ENCODE results near the gene OVCH1. TPM values are rescaled to one million over a fixed set of nuclear protein-coding genes. Genes with fewer than 3 reads are reported as not detected.

Gene OVCH1
- total and polyA plus RNA-seq, 10 of the 15 experiments (the other 5 are each of a cell fraction or from before 2014, with no cell fraction given) = 0.15 TPM; not detected in 9

DNA sequence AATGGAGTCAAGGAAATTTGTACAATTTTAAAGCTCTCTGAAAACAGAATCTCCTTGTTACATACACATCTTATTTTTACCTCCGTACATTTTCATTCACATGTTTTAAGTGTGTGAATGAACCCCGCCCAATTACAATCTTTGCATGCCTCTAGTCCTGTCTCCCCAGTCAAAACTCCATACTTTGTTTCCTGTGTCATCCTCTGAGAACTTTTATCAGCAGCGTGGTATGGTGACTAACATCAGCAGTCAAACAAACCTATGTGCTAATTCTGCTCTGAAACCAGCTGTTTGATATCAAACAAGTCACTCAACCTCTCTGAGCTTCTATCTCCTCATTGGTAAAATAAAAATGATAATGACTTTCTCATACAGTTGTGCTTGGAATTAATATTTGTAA lies 100.7 kb downstream of the OVCH1 start:
- Histone ChIP-seq H3K36me3 (ENCODE audit: control insufficient read depth in 2 of 2, insufficient read depth in 2 of 2, low read length in 1 of 2) (no peaks in the 10 kb centered on the region), H3K4me2 (ENCODE audit: control insufficient read depth, insufficient read depth) (no peak overlapping the region), H3K4me3 (no peak overlapping the region), H3K9me3 (replicated peaks; ENCODE audit: control insufficient read depth, insufficient read depth, low read length) (no peaks in the 10 kb centered on the region), H3K79me2 (ENCODE audit: control insufficient read depth, insufficient read depth, low read length) (no peaks in the 10 kb centered on the region), H3K4me1 (ENCODE audit: control insufficient read depth, insufficient read depth, low read length) (no peaks in the 10 kb centered on the region), H4K20me1 (ENCODE audit: control insufficient read depth, insufficient read depth) (no peaks in the 10 kb centered on the region), H3K9ac (ENCODE audit: control insufficient read depth, insufficient read depth, low read length) (no peak overlapping the region), H3K27ac (ENCODE audit: control insufficient read depth, insufficient read depth) (no peak overlapping the region), H3K27me3 (replicated peaks in 1 of 2; ENCODE audit: control insufficient read depth in 2 of 2, insufficient read depth in 2 of 2, low read length in 1 of 2) (no peaks in the 10 kb centered on the region), H2AFZ (ENCODE audit: control insufficient read depth, low read depth, low read length) (no peak overlapping the region)
- FAIRE-seq (no peak), DNase-seq (ENCODE audit: low read depth, low spot score) (no peak), ATAC-seq (no peak)
- TF ChIP-seq NR2C1 (IDR thresholded peaks at IDR 0.05) = no peak
- TF ChIP-seq KLF5 (IDR thresholded peaks at IDR 0.05; ENCODE audit: partially characterized antibody) = no peak
- TF ChIP-seq, protein P1, sequence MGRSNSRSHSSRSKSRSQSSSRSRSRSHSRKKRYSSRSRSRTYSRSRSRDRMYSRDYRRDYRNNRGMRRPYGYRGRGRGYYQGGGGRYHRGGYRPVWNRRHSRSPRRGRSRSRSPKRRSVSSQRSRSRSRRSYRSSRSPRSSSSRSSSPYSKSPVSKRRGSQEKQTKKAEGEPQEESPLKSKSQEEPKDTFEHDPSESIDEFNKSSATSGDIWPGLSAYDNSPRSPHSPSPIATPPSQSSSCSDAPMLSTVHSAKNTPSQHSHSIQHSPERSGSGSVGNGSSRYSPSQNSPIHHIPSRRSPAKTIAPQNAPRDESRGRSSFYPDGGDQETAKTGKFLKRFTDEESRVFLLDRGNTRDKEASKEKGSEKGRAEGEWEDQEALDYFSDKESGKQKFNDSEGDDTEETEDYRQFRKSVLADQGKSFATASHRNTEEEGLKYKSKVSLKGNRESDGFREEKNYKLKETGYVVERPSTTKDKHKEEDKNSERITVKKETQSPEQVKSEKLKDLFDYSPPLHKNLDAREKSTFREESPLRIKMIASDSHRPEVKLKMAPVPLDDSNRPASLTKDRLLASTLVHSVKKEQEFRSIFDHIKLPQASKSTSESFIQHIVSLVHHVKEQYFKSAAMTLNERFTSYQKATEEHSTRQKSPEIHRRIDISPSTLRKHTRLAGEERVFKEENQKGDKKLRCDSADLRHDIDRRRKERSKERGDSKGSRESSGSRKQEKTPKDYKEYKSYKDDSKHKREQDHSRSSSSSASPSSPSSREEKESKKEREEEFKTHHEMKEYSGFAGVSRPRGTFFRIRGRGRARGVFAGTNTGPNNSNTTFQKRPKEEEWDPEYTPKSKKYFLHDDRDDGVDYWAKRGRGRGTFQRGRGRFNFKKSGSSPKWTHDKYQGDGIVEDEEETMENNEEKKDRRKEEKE (IDR thresholded peaks at IDR 0.05) = no peak
- no peak for TF ChIP-seq EED (IDR thresholded peaks at IDR 0.05; ENCODE audit: low read depth)
- TF ChIP-seq EGR1 (IDR thresholded peaks at IDR 0.05; ENCODE audit: borderline replicate concordance in 1 of 2, low read depth in 2 of 2, low read length in 2 of 2) = no peak
- no peak for TF ChIP-seq CREM (IDR thresholded peaks at IDR 0.05; ENCODE audit: low read depth)
- no peak for TF ChIP-seq CBX5 (IDR thresholded peaks at IDR 0.05; ENCODE audit: low read depth)
- TF ChIP-seq EP300 (IDR thresholded peaks at IDR 0.05; ENCODE audit: borderline replicate concordance in 1 of 2, control insufficient read depth in 1 of 2, low read depth in 2 of 2, low read length in 2 of 2) = no peak
- no peak for TF ChIP-seq MTA3 (IDR thresholded peaks at IDR 0.05; ENCODE audit: borderline replicate concordance, low read length)
- TF ChIP-seq KAT2A (conservative IDR thresholded peaks at IDR 0.05; ENCODE audit: control insufficient read depth, low read depth, low read length) = no peak
- TF ChIP-seq CREB1 (IDR thresholded peaks at IDR 0.05; ENCODE audit: low read depth) = no peak
- TF ChIP-seq DPF2 (IDR thresholded peaks at IDR 0.05) = no peak
- TF ChIP-seq, protein P2, sequence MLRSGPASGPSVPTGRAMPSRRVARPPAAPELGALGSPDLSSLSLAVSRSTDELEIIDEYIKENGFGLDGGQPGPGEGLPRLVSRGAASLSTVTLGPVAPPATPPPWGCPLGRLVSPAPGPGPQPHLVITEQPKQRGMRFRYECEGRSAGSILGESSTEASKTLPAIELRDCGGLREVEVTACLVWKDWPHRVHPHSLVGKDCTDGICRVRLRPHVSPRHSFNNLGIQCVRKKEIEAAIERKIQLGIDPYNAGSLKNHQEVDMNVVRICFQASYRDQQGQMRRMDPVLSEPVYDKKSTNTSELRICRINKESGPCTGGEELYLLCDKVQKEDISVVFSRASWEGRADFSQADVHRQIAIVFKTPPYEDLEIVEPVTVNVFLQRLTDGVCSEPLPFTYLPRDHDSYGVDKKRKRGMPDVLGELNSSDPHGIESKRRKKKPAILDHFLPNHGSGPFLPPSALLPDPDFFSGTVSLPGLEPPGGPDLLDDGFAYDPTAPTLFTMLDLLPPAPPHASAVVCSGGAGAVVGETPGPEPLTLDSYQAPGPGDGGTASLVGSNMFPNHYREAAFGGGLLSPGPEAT (IDR thresholded peaks at IDR 0.05; ENCODE audit: low read depth) = no peak
- no peak for TF ChIP-seq POLR2A (IDR thresholded peaks at IDR 0.05; ENCODE audit: low read depth, low read length)
- TF ChIP-seq SIX5 (IDR thresholded peaks at IDR 0.05; ENCODE audit: low read depth, low read length, severe bottlenecking) = no peak
- TF ChIP-seq, protein P3, sequence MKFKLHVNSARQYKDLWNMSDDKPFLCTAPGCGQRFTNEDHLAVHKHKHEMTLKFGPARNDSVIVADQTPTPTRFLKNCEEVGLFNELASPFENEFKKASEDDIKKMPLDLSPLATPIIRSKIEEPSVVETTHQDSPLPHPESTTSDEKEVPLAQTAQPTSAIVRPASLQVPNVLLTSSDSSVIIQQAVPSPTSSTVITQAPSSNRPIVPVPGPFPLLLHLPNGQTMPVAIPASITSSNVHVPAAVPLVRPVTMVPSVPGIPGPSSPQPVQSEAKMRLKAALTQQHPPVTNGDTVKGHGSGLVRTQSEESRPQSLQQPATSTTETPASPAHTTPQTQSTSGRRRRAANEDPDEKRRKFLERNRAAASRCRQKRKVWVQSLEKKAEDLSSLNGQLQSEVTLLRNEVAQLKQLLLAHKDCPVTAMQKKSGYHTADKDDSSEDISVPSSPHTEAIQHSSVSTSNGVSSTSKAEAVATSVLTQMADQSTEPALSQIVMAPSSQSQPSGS (IDR thresholded peaks at IDR 0.05; ENCODE audit: low read length) = no peak
- TF ChIP-seq NR2F1 (conservative IDR thresholded peaks at IDR 0.05) = no peak
- POLR2A ChIA-PET = interaction anchor here (0.7 to 1.0 kb wide), 2 partner anchors 11 to 15 kb away, joined by 3 read pairs; partner anchors contain the start of gene ERGIC2
- intact Hi-C loops (cut with micrococcal nuclease; ENCODE audit: unreplicated experiment) (no loop called here), in situ Hi-C loops (cut with MboI) (no loop called here)
- SMC1A ChIA-PET (ENCODE audit: uncharacterized antibody, unreplicated experiment) = interaction anchor here (1.1 to 1.2 kb wide), 2 partner anchors 16 to 92 kb away, joined by 3 to 4 read pairs; partner anchors contain the start of gene ERGIC2
- CTCF ChIA-PET = interaction anchor here (1.6 kb wide), 1 partner anchor 31 kb away, joined by 7 read pairs; no protein-coding TSS in a partner anchor
- BruUV-seq (replicated peaks) = no TSS peak
- WGBS (ENCODE audit: insufficient coverage, insufficient replicate concordance, low lambda C conversion rate, missing lambda C conversion rate) = 23% methylated on average over 3 of the region's 3 CpGs
- RAD21 ChIA-PET (ENCODE audit: unreplicated experiment) = no interaction called here

Data from GM12878 (cell line).